NOMO-1 treated with DMSO at 0.1 percent for 48 hours (cell line): ENCODE data around the gene UNC93B1.
"Not testable (repeated sequence)": the region's sequence is repeated elsewhere in the genome, so short reads cannot be mapped to it uniquely, and the experiment has no call there.

Experiments used
- DNase-seq: peaks from one replicate; lab custom pipeline; 2025; ENCODE audit not compliant: unreplicated experiment; lab: John Stamatoyannopoulos, UW

The UNC93B1 gene

DNA sequence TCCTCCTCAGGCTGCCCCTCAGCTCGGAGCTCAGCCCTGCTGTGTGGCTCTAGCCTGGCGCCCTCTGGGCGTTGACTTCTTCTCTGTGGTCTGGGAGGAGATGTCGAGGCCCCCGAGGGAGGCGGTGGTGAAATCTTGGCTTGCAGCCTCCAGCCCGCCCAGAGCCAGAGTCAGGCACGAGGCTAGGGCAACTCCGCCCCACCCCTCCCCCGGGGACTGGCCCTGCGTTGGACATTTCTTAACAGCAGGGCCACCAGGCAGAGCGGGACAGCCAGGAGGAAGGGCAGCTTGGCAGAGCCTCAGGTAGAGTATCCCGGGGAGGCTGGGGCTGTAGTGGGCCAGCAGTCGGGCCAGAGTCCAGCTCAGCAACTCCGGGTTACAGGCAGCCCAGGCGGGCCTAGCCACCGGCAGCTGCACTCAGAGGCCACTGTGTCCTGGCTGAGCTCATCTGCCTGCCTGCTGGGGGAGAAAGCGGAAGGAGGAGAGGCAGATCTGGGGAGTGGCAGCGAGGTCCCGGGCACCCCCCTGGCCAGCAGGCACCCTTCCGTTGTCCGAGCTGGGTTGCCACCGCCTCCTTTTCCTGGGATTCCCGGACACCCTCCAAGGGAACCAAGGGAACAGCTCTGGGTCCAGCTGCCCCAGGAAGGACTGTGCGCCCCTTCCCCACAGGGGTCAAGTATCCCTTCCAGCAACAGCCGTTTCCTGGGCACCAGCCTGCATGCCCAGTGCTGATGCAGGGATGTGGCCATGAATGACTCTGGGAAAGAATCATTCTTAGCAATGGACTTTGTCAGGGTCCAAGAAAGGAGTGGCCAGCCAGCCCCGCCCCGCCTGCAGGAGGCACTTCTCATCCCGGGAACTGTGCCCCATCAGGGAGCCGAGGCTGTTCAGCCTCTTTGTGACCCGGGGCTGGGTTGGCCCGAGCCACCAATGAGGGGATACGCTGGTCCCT lies 6.5 kb upstream of the UNC93B1 start, which contains the start of gene ALDH3B1:
TSS of gene ALDH3B1 (plus strand) at position 238 of the 952 bp plus-strand sequence. CDS start 4,971 bp downstream, outside the sequence.
- DNase-seq = peak; percentile 93

DNA sequence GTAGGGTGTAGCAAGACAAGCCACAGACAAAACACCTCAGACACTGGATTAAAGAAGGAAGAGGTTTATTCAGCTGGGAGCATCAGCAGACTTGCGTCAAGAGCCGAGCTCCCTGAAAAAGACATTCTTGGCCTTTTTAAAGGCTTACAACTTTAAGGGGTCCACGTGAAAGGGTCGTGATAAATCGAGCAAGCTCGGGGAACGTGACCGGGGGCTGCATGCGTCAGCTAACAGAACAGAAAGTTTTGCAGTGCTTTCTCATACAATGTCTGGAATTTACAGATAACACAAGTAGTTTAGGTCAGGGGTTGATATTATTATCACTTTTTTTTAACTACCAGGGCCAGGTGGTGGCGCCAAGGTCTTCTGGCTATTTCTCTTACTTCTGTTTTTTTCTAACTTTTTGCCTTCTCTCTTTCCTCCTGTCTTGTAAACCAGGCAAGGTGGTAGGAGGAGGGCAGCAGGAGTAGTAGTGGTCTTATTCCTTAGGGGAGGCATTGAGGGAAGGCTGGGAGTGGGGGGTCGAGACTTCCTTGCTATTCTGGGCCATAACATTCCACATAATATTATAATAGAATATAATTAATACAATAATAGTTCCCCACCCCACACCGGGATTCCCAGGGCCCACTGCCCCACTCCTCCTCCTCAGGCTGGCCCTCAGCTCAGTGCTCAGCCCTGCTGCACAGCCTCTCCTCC lies 5.6 kb upstream of the UNC93B1 start:
- DNase-seq = peak; percentile 67

DNA sequence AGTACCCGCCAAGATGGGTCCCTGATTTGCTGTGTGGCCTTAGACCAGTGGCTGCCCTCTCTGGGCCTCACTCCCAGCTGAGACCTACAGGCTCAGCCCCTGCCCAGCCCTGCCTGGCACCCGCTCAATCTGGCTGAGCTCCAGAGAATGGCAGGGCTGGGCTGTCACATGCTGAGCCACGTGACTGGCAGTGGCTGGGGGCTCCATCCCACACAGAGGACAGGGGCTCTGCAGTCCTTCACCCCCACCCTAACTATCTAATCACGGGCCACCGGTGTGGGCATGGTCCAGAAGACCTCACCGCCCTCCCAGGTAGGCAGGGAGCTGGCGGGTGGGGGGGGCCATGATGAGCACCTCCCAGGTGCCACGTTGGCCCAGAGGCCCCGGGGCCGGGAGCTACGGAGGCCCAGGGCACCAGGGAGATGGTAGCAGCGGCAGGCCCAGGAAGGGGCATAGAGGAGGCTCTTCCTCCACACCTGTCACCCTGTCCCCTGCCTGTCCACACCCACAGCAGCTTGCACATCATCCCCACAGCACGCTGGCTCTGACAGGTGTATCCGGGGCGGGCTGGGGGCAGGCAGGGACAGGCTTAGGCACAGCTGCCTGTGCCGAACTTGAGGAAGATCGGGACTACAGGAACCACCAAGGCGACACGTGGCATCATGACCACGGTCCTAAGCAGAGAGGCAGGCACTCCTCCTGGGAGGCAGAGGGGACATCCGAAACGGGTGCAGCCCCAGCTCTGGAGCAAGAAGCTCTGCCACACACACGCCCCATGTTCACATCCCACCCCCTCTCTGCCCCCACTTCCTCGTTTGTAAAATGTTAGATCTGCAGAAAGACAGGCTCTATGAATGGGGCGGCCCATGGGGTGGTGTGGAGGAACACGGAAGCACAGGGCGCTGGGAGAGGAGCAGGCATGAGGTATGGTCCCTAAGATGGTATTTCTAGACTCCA lies 4.8 kb upstream of the UNC93B1 start:
- peak; percentile 32 for DNase-seq

DNA sequence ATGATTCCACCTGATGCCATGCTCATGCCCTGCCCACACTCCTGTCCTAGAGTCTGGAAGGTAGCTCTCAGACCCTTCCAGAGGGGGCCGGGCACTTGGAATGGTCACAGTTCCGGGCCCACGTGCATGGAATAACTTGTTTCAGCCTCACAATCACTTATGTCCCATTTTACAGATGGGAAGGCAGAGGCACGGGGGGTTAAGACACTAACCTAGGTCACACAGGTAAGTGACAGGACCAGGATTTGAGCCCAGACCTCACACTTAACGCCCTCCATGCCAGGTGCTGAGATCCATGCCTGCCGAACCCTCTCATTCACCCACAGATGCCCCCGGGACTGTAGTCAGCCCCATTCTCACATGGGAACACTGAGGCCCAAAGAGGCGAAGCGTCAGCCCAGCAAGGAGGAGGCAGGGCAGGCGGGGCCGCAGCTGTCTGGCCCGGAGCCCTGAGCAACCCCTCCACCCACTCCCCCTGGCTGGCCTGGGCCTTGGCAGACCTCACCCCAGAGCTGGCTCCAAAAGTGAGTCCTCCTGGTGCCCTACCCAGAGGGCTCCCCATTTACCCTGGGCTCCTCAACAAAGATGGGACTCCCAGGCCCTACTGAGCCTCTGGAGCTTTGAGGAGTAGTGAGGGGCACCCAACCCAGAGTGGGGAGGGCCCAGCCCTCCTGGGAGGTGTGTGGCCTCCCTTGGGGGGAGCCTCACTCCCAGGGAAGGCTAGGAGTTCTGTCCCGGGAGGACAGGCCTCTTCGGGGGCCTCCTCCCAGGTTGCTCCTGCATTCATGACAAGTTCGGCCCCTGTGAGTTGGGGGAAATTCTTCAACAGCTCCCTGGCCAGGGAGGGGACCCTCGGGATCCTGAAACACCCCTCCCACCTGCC lies 3.8 kb upstream of the UNC93B1 start:
- no peak for DNase-seq

DNA sequence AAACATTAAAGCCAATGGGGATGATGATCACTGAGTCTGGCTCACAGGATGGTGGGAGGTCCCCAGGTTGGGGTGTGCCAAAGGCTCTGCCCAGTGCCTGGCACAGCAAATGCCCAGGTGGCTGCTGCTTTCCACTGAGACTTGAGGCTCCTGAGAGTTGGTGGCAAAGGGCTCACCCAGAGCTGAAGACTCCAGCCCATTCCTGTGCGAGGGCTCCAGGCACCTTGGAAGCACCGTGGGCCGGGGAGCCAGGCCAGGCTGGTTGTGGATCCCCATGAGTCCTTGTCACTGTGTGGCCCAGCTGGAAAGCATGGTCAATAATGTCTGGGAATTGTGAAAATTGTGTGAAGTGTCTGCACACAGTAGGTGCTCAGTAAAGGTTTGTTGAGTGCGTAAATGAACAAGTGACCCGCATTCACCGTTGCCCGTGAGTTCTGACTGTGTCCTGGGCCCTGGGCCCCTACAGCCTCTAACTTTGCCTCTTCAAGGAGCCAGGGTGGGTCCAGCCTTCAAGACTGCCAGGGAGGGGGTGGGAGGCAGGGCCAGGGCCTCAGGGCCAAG lies 2.8 kb upstream of the UNC93B1 start:
- no peak for DNase-seq

DNA sequence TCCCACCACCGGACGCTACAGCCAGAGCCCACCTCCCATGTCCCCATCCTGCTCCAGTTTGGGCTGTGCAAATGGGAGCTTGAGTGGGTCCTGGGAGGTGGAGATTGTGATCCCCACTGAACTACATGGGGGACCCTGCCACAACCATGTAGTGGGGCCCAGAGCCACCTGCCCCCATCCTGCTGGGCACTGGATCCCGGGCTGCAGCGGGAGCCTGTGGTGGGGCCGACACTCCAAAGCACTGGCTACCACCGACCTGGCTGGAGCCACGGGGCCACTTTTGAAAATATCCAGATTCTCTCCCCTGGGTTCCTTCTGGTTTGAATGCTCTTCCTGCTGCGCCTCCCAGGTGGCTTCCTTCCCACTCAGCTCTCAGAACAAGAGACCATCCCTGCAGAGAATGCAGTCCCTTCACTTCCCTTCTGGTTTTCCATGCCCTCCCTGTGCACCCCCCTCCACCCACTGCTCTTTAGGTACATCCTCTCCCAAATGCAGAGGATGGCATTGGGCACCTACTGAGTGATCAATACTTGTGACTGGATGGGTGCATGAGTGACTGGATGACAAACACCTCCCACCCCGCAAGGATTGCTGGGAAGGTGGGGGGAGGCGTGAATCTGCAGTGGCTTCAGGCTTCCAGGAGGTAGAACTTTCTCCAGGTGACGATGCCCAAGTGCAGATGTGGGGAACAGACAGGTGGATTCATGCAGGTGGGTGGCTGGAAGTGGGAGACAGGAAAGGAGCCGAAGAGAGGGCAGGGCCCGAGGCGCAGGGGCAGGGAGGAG lies 846 bp upstream of the UNC93B1 start:
- no peak for DNase-seq

DNA sequence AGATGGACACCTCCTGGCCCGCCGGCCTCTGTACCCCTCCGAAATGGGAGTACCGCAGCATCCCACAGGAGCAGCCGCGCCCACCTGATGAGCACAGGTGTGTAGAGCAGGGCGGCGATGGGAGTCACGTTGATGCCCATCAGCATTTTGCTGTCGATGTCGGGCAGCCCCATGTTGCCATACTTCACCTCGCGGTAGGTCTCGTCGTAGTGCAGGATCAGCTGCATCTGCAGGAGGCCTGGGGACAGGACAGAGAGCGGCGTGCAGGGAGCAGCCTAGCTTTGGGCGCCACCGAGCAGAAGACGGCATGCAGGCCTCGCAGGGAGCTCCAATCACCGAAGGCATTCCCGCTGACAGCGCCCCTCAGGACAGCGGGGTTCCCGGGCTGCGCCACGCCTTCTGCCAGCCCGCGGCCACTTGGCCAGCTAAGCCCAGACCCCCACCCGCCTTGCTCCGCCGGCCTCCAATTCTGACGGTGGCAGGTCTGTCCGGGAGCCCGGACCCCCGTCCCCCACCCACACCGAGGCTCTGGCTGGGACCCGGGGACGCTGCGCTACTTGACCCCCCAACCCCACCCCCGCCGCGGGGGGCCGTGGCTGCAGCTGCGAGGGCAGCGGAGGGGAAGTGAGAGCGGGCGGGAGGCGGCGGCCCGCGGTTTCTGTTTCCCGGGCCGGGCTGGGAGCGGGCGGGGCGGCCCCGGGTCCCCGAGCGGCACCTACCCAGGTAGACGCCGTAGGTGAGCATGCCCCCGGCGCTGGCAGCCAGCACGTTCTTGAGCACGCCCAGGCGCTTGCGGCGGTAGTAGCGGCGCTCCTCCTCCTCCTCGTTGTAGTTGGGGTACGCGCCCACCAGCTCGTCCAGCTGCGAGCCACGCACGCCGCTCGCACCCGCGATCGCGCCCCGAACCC lies 705 bp downstream of the UNC93B1 start:
- DNase-seq = peak; percentile 28

DNA sequence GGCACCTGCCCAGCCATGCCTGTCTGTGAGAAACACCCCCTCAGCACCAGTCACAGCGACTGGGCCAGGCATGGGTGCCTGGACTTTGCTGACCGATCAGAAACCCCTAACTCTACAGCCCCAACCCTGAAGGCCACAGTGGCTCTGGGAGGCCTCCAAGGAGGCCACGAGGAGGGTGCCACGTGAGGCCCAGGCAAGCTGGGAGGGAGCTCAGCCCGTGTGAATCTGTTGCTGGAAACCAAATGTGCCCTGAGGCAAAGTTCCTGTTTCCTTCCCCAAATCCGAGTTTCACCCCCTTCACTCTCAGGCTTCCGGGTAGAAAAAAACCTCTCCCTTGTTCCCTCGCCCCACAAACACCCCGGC lies 1.3 kb downstream of the UNC93B1 start:
- DNase-seq = peak; percentile 62

DNA sequence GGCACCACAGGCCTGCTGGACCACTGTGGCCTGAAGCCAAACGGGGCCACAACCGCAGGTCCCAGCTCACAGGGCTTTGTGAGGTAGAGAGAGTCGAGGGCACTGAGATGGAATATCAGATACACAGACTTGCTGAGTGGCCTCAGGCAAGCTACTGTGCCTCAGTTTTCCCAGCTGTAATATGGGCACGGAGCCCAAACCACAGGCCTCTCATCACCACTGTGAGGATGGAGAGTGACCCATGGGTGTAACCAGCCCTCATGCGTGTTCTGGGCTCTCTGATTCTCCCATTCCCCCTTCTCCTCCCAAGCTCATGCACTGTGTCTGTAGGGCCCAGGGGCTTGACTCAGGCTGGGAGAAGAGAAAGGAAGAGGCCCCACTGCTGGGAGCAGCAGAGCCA lies 4.2 kb downstream of the UNC93B1 start:
- DNase-seq = no peak

DNA sequence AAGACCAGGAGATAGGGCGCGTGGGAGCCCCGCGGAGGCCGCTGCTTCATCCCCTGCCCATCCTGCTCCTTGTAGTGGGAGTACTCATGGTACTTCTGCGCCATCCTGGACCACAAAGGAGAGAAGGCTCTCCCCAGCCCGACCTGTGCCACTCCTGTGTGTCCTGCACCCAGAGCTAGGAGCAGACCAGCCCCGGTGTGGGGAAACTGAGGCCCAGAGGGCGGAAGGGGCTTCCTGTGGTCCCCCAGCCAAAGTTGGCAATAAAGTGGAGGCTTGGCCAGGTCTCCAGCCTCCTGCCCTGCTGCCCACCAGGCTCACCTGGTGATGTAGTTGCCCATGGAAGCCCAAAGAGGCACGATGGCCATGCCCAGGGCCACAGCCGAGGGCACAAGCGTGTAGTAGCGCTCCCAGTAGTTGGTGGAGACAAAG lies 4.7 kb downstream of the UNC93B1 start:
- DNase-seq = no peak

DNA sequence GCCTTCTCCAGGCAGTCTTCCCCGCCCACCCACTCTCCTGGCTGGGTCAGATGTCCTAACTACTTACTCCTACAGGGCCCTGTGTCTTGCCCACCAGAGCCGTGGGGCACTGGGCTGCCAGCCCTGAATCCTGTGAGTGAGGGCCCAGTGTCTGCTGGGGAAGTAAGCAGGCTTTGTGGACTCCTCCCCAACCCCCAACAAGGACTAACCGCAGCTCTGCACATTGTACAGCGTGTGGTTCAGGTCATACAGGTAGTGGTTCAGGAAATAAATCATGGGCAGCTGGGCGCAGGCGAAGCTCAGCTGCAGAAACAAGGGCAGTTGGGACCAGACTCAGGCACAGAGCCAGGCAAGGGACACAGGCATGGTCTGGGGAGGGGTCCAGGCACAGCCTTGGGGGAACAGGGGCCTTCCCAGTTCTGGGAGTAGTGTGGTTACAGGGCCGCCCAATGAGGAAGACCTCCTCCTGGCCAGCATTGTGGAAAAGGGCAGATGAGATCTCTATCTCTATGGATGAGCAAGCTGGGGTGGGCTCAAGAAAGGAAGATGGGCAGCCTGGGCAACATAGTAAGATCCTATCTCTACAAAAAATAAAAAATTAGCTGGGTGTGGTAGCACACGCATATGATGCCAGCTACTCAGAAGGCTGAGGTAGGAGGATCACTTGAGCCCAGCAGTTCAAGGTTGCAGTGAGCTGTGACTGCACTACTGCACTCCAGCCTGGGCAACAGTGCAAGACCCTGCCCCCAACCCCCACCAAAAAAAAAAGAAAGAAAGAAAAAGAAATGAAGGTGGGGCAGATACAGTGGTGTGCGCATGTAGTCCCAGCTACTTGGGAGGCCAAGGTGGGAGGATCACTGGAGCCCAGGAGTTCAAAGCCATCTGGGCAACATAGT lies 5.5 kb downstream of the UNC93B1 start:
- no peak for DNase-seq

DNA sequence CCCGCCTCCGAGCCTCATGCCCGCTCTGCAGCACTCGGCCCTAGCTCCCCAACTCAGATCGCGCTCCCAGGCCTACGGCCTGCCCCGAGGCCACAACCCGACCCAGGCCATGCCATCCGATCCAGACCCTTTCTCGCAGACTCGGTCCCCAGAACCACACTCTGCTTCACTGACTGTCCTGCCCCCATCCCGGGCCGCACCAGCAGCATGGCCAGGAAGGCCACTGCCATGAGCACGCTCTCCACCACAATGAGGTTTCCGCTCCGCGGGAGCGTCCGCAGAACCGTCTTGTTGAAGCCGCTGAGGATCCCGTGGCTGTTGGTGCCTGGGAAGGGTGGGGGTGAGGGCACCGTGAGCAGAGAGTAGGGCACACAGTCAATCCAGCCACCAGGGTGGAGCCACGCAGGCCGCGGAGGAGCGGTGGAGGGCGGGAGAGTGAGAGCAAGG lies 6.4 kb downstream of the UNC93B1 start:
- DNase-seq = no peak

DNA sequence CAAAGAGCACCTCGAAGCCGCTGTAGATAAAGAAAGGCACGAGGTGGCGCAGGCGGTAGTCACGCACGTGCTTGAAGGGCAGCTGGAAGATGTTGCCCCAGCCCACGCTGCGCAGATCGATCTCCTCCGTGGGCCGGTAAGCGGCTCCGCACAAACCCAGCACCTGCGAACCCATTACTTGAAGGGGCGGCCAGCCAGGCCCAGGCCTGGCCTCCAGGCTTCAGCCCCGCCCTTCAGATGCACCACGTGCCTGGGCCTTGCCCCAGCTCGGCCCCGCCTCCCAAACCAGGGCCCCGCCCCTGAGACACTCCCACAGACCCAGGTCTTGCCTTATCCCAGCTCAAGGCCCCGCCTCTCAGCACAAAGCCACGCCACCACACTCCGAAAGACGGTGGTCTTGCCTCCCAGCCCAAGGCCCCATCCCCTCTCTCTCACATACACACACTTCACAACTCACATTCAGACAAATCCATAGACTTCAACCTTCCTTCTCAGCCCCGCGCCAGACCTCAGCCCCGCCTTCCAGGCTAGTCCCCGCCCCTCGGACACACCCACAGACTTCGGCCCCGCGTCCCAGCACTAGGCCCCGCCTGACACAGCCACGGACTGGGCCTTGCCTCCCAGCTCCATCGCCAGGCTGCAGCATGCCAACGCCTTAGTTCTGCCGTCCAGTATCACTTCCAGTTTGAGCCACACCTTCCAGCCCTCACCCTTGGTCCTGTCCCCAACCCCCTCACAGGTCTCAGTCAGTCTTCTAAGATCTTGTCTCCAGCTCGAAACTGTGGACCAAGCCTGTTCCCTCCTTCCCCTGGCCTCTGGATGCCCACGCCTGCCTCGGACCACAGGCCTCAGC lies 7.0 kb downstream of the UNC93B1 start:
- peak; percentile 86 for DNase-seq

DNA sequence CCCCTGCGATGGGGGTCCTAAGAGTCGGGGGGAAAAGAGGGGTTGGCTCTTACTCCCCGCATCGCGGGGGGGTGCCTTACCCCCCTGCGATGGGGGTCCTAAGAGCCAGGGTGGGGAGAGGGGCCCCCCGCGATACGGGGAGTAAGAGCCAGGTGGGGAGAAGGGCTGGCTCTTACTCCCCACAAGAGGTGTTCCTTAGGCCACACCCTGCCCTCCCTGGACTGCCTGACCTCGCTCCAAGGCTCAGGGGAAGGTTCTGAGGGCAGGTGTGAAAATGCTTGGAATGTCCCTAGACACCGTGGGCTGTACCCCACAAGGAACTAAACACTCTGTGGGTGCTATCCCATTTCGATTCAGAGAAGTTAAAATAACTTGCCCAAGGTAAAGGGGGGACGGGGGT lies 7.8 kb downstream of the UNC93B1 start:
- DNase-seq = no peak

DNA sequence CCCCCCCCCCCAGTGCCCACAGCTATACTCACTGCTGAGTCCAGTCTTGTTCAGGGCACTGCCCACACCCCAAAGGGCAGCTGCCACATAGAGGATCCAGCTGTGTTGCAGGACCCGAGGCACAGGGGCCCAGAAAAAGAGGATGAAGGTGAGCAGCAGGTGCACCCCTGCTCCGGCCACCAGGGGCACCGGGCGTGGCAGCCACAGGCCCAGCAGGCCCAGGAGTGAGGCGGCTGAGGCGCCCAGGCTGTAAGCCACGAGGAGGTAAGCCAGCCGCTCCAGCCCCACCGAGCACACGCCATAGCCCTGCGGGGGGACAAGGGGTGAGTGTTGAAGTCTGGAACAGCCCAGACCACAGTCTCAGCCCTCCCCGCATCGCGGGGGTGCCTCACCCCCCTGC lies 8.3 kb downstream of the UNC93B1 start:
- not testable (repeated sequence) for DNase-seq

DNA sequence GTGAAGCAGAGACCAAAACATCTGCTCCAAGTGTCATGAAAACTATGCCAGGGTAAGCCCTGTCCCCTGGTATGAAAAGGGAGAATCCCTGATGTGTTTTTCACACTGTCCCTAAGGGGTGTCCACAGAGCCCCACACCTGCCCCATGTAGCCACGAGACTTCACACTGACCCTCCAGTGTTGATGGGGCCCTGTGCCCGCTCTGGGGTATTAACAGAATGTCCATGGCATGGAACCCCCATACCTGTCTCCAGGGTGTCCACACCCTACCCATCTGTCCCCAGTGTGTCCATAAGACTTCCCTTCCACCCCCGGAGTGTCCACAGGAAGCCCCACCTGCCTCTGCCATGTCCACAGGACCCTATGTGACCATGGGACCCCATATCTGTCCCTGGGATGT lies 8.8 kb downstream of the UNC93B1 start:
- DNase-seq = not testable (repeated sequence)
